HCT116 (cell line): ENCODE data around the gene ZNG1B. TPM values are rescaled to one million over a fixed set of nuclear protein-coding genes. Genes with fewer than 3 reads are reported as not detected.
"Not testable (repeated sequence)": the region's sequence is repeated elsewhere in the genome, so short reads cannot be mapped to it uniquely, and the experiment has no call there.

Source experiments
- ATAC-seq: fragments of 200-7000 bp; cut with Tn5 transposase; 2 replicates; pipeline ENCODE4 v1.9.1; 2020; ENCODE audit warnings: mild to moderate bottlenecking, moderate library complexity
- BruUV-seq: library from RNA; stranded (reverse); fragments of 400-500 nt; replicated peaks from 2 replicates; lab custom pipeline; 2021; lab: Mats Ljungman, UMichigan
- CTCF ChIA-PET: fragments of 300-600 bp; sonication (Branson Sonifier 250); formaldehyde crosslinking; loops from one replicate; lab custom pipeline; 2021; ENCODE audit warnings: antibody characterized with exemption; lab: Charles Lee
- POLR2A ChIA-PET: fragments of 300-600, 350-600 bp; sonication (Branson Sonifier 250); formaldehyde crosslinking; loops from one replicate; lab custom pipeline; 2021; ENCODE audit warnings: antibody characterized with exemption; lab: Charles Lee
- RAD21 ChIA-PET, 2 experiments: fragments of 300-600 bp; sonication (Branson Sonifier 250); formaldehyde crosslinking; loops; one replicate each; lab custom pipeline; 2023; ENCODE audit warnings: low total read pairs in 2 of 2; ENCODE audit not compliant: uncharacterized antibody in 2 of 2, unreplicated experiment in 2 of 2, low non-redundant PET in 1 of 2; lab: Charles Lee
- DNase-seq: peaks from one replicate; pipeline ENCODE4 v3.0.0-alpha.2; 2010; ENCODE audit warnings: low read depth, low spot score
- H2AFZ ChIP-seq: fragments of 200-600 bp; shearing (Covaris generic), sonication (generic); 2 replicates; pipeline ENCODE4 v1.6.1; 2017; ENCODE audit warnings: low read depth, mixed run types, mixed read lengths, antibody characterized with exemption, low read length; ENCODE audit not compliant: poor library complexity, severe bottlenecking
- H3K27ac ChIP-seq: 2 replicates; pipeline ENCODE4 v1.5.1; 2012; ENCODE audit warnings: low read depth, low read length
- H3K27me3 ChIP-seq: fragments of 200-600 bp; sonication (generic); 2 replicates; pipeline ENCODE4 v1.6.1; 2016; ENCODE audit warnings: mixed run types, low read length, mixed read lengths; ENCODE audit not compliant: insufficient read depth
- H3K36me3 ChIP-seq, 2 experiments: fragments of 200-500 bp in 1 of 2; fragments of 200-600 bp in 1 of 2; sonication (Bioruptor generic) in 1 of 2; sonication (generic) in 1 of 2; 2 replicates each; pipeline versions ENCODE4 v1.5.1 to v1.6.1; 2014 to 2016; ENCODE audit warnings: low read length in 2 of 2, inconsistent platforms in 1 of 2, mixed read lengths in 1 of 2, mixed run types in 1 of 2; ENCODE audit not compliant: insufficient read depth in 2 of 2, control insufficient read depth in 1 of 2
- H3K4me1 ChIP-seq, 2 experiments: fragments of 200-600 bp in 1 of 2; sonication (generic) in 1 of 2; 2 replicates each; pipeline versions ENCODE4 v1.5.1 to v1.6.1; 2012 to 2017; ENCODE audit warnings: low read length in 2 of 2, inconsistent platforms in 1 of 2, mild to moderate bottlenecking in 1 of 2, mixed read lengths in 1 of 2, mixed run types in 1 of 2, moderate library complexity in 1 of 2; ENCODE audit not compliant: insufficient read depth in 2 of 2, control insufficient read depth in 1 of 2
- H3K4me2 ChIP-seq: fragments of 200-600 bp; sonication (generic); 2 replicates; pipeline ENCODE4 v1.6.1; 2017; ENCODE audit warnings: mixed run types, low read length, mixed read lengths
- H3K4me3 ChIP-seq, 2 experiments: fragments of 200-600 bp in 1 of 2; sonication (generic) in 1 of 2; replicated peaks in 1 of 2; 2 replicates each; pipeline ENCODE4 v1.5.1; 2011 to 2016; ENCODE audit warnings: low read length in 2 of 2, control low read depth in 1 of 2, low read depth in 1 of 2, mild to moderate bottlenecking in 1 of 2, mixed read lengths in 1 of 2, mixed run types in 1 of 2
- H3K79me2 ChIP-seq: fragments of 200-600 bp; sonication (generic); 2 replicates; pipeline ENCODE4 v1.6.1; 2017; ENCODE audit warnings: mild to moderate bottlenecking, mixed run types, low read length, moderate library complexity, mixed read lengths; ENCODE audit not compliant: insufficient read depth
- H3K9ac ChIP-seq: fragments of 200-600 bp; sonication (generic); 2 replicates; pipeline ENCODE4 v1.6.1; 2016; ENCODE audit warnings: low read length, mixed read lengths
- H3K9me2 ChIP-seq: fragments of 200-600 bp; sonication (generic), shearing (Covaris generic); 2 replicates; pipeline ENCODE4 v1.6.1; 2017; ENCODE audit warnings: mixed run types, mild to moderate bottlenecking, moderate library complexity; ENCODE audit not compliant: insufficient read depth
- H3K9me3 ChIP-seq, 2 experiments: fragments of 200-500 bp in 1 of 2; fragments of 200-600 bp in 1 of 2; sonication (Bioruptor generic) in 1 of 2; sonication (generic) in 1 of 2; 2 replicates each; pipeline ENCODE4 v1.6.1; 2014 to 2017; ENCODE audit warnings: low read length in 2 of 2, mixed read lengths in 2 of 2, inconsistent platforms in 1 of 2, low read depth in 1 of 2, mild to moderate bottlenecking in 1 of 2, mixed run types in 1 of 2, moderate library complexity in 1 of 2; ENCODE audit not compliant: control insufficient read depth in 1 of 2, insufficient read depth in 1 of 2
- H4K20me1 ChIP-seq: fragments of 200-600 bp; sonication (generic), shearing (Covaris generic); 2 replicates; pipeline ENCODE4 v1.6.1; 2017; ENCODE audit warnings: mixed run types, mild to moderate bottlenecking, moderate library complexity; ENCODE audit not compliant: insufficient read depth
- intact Hi-C: fragments of 100-400 bp; cut with micrococcal nuclease; formaldehyde crosslinking; loops from 2 replicates; pipeline ENCODE4 v1.10.0; 2022
- total RNA-seq: library from RNA; stranded (reverse); gene quantifications from one replicate; pipeline ENCODE4 v1.2.1, GENCODE V29; 2021; ENCODE audit not compliant: unreplicated experiment
- TF ChIP-seq, protein P1 (sequence below), 3 experiments: fragments of 200-600 bp in 1 of 3; sonication (generic) in 1 of 3; IDR thresholded peaks in 2 of 3; conservative IDR thresholded peaks in 1 of 3; 2 replicates each; pipeline ENCODE4 v1.5.1; 2012 to 2017; ENCODE audit warnings: low read depth in 2 of 3, low read length in 2 of 3, antibody characterized with exemption in 1 of 3, borderline replicate concordance in 1 of 3, control low read depth in 1 of 3, mild to moderate bottlenecking in 1 of 3, mixed read lengths in 1 of 3, mixed run types in 1 of 3, moderate library complexity in 1 of 3; ENCODE audit not compliant: insufficient read depth in 1 of 3

The ZNG1B gene
- total RNA-seq, 1 experiment from 2014 or later: 39.9 TPM

DNA sequence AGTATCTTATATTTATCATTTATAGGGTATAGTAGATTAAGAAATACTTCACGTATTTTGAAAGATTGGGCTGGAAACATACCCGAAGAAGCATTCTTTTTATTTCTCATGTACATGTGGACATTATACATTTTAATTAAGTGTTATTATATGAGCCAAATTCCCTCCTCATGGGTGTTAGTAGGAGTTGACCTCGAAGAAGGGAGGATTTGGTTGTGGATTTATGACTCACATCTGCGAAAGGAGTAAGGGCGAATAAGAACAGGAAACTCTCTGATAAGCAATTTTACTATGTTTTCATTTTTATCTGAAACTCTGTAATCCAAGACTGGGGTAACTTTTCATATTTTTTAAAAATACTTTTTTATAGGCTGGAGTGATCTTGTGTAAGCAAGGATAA is 84.0 kb downstream of the ZNG1B start:
- RAD21 ChIA-PET: not testable (repeated sequence)

DNA sequence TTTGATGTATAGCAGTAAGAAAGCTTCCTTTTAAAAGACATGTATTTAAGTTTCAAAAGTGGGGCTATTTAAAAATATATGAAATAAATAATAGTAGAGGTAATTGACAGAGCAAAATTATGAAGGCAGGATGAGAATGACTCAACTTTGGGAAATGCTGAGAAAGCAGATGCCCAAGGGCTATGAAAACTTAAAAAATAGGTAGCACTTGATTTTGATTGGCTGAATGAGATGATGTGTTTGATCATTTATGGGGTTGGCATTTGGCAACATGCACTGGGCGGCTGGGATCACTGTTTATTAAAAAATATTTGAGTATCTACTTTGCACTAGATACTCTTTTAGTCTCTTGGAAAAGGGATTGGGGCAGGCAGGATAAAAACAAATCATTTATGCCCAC is 87.5 kb downstream of the ZNG1B start:
- CTCF ChIA-PET, H3K27me3 ChIP-seq, RAD21 ChIA-PET, H3K36me3 ChIP-seq, BruUV-seq, H3K27ac ChIP-seq, H3K79me2 ChIP-seq, H3K9me3 ChIP-seq, intact Hi-C loops, H3K9me2 ChIP-seq, DNase-seq, ATAC-seq, H3K9ac ChIP-seq, H3K4me2 ChIP-seq, H3K4me3 ChIP-seq, H3K4me1 ChIP-seq, H2AFZ ChIP-seq, H4K20me1 ChIP-seq, POLR2A ChIA-PET: not testable (repeated sequence)

More for the DNA sequence above, 84.0 kb downstream of the ZNG1B start:
- CTCF ChIA-PET, H3K79me2 ChIP-seq, H3K4me2 ChIP-seq, H2AFZ ChIP-seq, H3K9ac ChIP-seq, H3K4me1 ChIP-seq, H3K27ac ChIP-seq, DNase-seq, intact Hi-C loops, BruUV-seq, H4K20me1 ChIP-seq, H3K36me3 ChIP-seq, ATAC-seq, H3K9me2 ChIP-seq, H3K9me3 ChIP-seq, POLR2A ChIA-PET, H3K4me3 ChIP-seq, H3K27me3 ChIP-seq: not testable (repeated sequence)

GRCh38 chr2:113527350-113528045 is 90.0 kb downstream of the ZNG1B start:
- H3K36me3 ChIP-seq, RAD21 ChIA-PET, H3K9me2 ChIP-seq, DNase-seq, intact Hi-C loops, H4K20me1 ChIP-seq, BruUV-seq, POLR2A ChIA-PET, H3K4me3 ChIP-seq, CTCF ChIA-PET, H3K4me1 ChIP-seq, H2AFZ ChIP-seq, H3K27me3 ChIP-seq, H3K79me2 ChIP-seq, H3K4me2 ChIP-seq, H3K27ac ChIP-seq, H3K9me3 ChIP-seq, H3K9ac ChIP-seq: not testable (repeated sequence)
- ATAC-seq: peak; percentile 95
- TF ChIP-seq, protein P1, sequence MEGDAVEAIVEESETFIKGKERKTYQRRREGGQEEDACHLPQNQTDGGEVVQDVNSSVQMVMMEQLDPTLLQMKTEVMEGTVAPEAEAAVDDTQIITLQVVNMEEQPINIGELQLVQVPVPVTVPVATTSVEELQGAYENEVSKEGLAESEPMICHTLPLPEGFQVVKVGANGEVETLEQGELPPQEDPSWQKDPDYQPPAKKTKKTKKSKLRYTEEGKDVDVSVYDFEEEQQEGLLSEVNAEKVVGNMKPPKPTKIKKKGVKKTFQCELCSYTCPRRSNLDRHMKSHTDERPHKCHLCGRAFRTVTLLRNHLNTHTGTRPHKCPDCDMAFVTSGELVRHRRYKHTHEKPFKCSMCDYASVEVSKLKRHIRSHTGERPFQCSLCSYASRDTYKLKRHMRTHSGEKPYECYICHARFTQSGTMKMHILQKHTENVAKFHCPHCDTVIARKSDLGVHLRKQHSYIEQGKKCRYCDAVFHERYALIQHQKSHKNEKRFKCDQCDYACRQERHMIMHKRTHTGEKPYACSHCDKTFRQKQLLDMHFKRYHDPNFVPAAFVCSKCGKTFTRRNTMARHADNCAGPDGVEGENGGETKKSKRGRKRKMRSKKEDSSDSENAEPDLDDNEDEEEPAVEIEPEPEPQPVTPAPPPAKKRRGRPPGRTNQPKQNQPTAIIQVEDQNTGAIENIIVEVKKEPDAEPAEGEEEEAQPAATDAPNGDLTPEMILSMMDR (IDR thresholded peaks at IDR 0.05 in 2 of 3, conservative IDR thresholded peaks at IDR 0.05 in 1 of 3; ENCODE audit: borderline replicate concordance in 1 of 3, insufficient read depth in 1 of 3, low read depth in 2 of 3, low read length in 2 of 3): 0 out of 6 replicates have a peak, but pooled peaks of 1 of the 3 experiments have one; percentile 3

DNA sequence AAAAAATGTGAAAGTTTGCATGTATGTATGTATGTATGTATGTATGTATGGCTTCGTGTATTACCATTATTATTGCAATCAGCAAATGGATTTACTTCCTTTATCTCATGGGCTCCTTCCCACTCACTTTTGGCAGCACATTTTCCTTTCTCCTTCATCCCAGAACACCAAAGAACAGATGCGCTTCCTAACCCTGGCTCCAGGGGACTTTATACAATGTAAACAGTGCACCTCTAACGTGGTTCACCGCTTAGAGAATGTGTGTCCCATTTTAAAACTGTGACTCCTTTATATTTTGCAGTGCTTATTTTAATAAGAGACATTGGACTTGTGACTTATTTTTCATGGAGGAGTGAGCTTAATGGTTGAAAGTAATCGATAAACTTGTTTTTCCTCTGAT is 90.6 kb downstream of the ZNG1B start:
- ATAC-seq: 0 out of 2 replicates have a peak, but pooled peaks have one; percentile 40
- H2AFZ ChIP-seq, H3K36me3 ChIP-seq, CTCF ChIA-PET, BruUV-seq, POLR2A ChIA-PET, H3K79me2 ChIP-seq, H4K20me1 ChIP-seq, H3K4me1 ChIP-seq, H3K4me2 ChIP-seq, DNase-seq, H3K9me3 ChIP-seq, H3K27me3 ChIP-seq, H3K9me2 ChIP-seq, H3K9ac ChIP-seq, RAD21 ChIA-PET, H3K4me3 ChIP-seq, H3K27ac ChIP-seq, intact Hi-C loops: not testable (repeated sequence)
